ENCODE data around the gene CACNA1I. TPM values are rescaled to one million over a fixed set of nuclear protein-coding genes. Genes with fewer than 3 reads are reported as not detected.
A peak's percentile ranks its signal among the peaks of the same experiment; 100 is the strongest.

The CACNA1I gene
- total RNA-seq, 2 experiments from 2014 or later = 29.2 to 30.1 TPM

GRCh38 chr22:39545386-39546365, 24.9 kb upstream of the CACNA1I start:
- intact Hi-C loops (cut with DNase I, micrococcal nuclease) = no loop called here
- DNase-seq (peak; percentile 45 to 86 (median 68)), ATAC-seq (ENCODE audit: poor library complexity) (peak; percentile 82)
- peaks cover 38% of the 10 kb centered on the region for H3K27me3 Mint-ChIP-seq
- no peak overlapping the region for H3K27ac Mint-ChIP-seq
- peaks cover 12% of the 10 kb centered on the region for H3K4me1 ChIP-seq (ENCODE audit: insufficient read depth, low read length)
- no peaks in the 10 kb centered on the region for H3K9me3 Mint-ChIP-seq
- peaks cover 9 to 20% of the 10 kb centered on the region in 2 experiments for H3K27me3 ChIP-seq (ENCODE audit: control insufficient read depth in 1 of 2, insufficient read depth in 2 of 2, low read length in 2 of 2)
- peak overlapping the region; percentile 51 for H3K4me3 Mint-ChIP-seq
- H3K4me3 ChIP-seq (ENCODE audit: low read length) = peak overlapping the region; percentile 10
- no peaks in the 10 kb centered on the region for H3K36me3 Mint-ChIP-seq (ENCODE audit: low read depth)
- no peaks in the 10 kb centered on the region for H3K36me3 ChIP-seq (ENCODE audit: insufficient read depth, low read length)
- H3K4me1 Mint-ChIP-seq (ENCODE audit: low read depth) = peaks cover 13% of the 10 kb centered on the region
- ChIA-PET CTCF (interaction anchor here (0.5 to 1.7 kb wide), 4 partner anchors 11 to 1538 kb away, joined by 3 to 4 read pairs (median 3); no protein-coding TSS in a partner anchor), POLR2A (interaction anchor here (1.2 kb wide), 1 partner anchor 479 kb away, joined by 3 read pairs; no protein-coding TSS in a partner anchor)
- no peak overlapping the region for H3K27ac ChIP-seq (ENCODE audit: low read depth in 1 of 2, low read length in 2 of 2)
- peaks cover 0 to 17% of the 10 kb centered on the region in 2 experiments for H3K9me3 ChIP-seq (ENCODE audit: control insufficient read depth in 1 of 2, insufficient read depth in 1 of 2, low read length in 2 of 2)
- no peak for TF ChIP-seq CTCF (IDR thresholded peaks at IDR 0.05)

- Mint-ChIP-seq H3K4me1 (ENCODE audit: low read depth) (peaks cover 13% of the 10 kb centered on the region), H3K4me3 (no peak overlapping the region), H3K9me3 (no peaks in the 10 kb centered on the region), H3K27ac (no peak overlapping the region), H3K36me3 (ENCODE audit: low read depth) (no peaks in the 10 kb centered on the region), H3K27me3 (peaks cover 40% of the 10 kb centered on the region)
- Histone ChIP-seq H3K27ac (ENCODE audit: low read depth in 1 of 2, low read length in 2 of 2) (no peak overlapping the region), H3K4me1 (ENCODE audit: insufficient read depth, low read length) (peaks cover 12% of the 10 kb centered on the region), H3K36me3 (ENCODE audit: insufficient read depth, low read length) (no peaks in the 10 kb centered on the region), H3K4me3 (ENCODE audit: low read length) (no peak overlapping the region), H3K27me3 (ENCODE audit: control insufficient read depth in 1 of 2, insufficient read depth in 2 of 2, low read length in 2 of 2) (peaks cover 9 to 20% of the 10 kb centered on the region in 2 experiments), H3K9me3 (ENCODE audit: control insufficient read depth in 1 of 2, insufficient read depth in 1 of 2, low read length in 2 of 2) (peaks cover 0 to 17% of the 10 kb centered on the region in 2 experiments)
- no peak for DNase-seq
- ChIA-PET POLR2A (no interaction called here), CTCF (interaction anchor here (1.0 kb wide), 1 partner anchor 12 kb away, joined by 3 read pairs; no protein-coding TSS in a partner anchor)
- ATAC-seq (ENCODE audit: poor library complexity) = no peak
- intact Hi-C loops (cut with DNase I, micrococcal nuclease) = no loop called here
- no peak for TF ChIP-seq CTCF (IDR thresholded peaks at IDR 0.05)
Measured at GRCh38 chr22:39546889-39547586, 23.5 kb upstream of the CACNA1I start.

GRCh38 chr22:39547587-39547947, 23.0 kb upstream of the CACNA1I start:
- H3K4me3 ChIP-seq (ENCODE audit: low read length) = no peak overlapping the region
- no peak for TF ChIP-seq CTCF (IDR thresholded peaks at IDR 0.05)
- no peak for DNase-seq
- intact Hi-C loops (cut with DNase I, micrococcal nuclease) = no loop called here
- Mint-ChIP-seq H3K4me1 (ENCODE audit: low read depth) (peaks cover 13% of the 10 kb centered on the region), H3K4me3 (no peak overlapping the region), H3K27ac (no peak overlapping the region), H3K9me3 (no peaks in the 10 kb centered on the region), H3K27me3 (peaks cover 44% of the 10 kb centered on the region), H3K36me3 (ENCODE audit: low read depth) (no peaks in the 10 kb centered on the region)
- no peak for ATAC-seq (ENCODE audit: poor library complexity)
- CTCF ChIA-PET = no interaction called here
- peaks cover 9 to 24% of the 10 kb centered on the region in 2 experiments for H3K27me3 ChIP-seq (ENCODE audit: control insufficient read depth in 1 of 2, insufficient read depth in 2 of 2, low read length in 2 of 2)
- H3K9me3 ChIP-seq (ENCODE audit: control insufficient read depth in 1 of 2, insufficient read depth in 1 of 2, low read length in 2 of 2) = peaks cover 0 to 17% of the 10 kb centered on the region in 2 experiments
- no peaks in the 10 kb centered on the region for H3K36me3 ChIP-seq (ENCODE audit: insufficient read depth, low read length)
- POLR2A ChIA-PET = no interaction called here
- no peak overlapping the region for H3K27ac ChIP-seq (ENCODE audit: low read depth in 1 of 2, low read length in 2 of 2)
- H3K4me1 ChIP-seq (ENCODE audit: insufficient read depth, low read length) = peaks cover 12% of the 10 kb centered on the region
